ENCODE measurements around the gene SLC17A7. TPM values are rescaled to one million over a fixed set of nuclear protein-coding genes. Genes with fewer than 3 reads are reported as not detected.

Gene SLC17A7
- total and polyA plus RNA-seq, 9 of the 15 experiments (the other 6 are each of a cell fraction or from before 2014, with no cell fraction given), result 1.1 to 15.7 (median 2.4) TPM

DNA sequence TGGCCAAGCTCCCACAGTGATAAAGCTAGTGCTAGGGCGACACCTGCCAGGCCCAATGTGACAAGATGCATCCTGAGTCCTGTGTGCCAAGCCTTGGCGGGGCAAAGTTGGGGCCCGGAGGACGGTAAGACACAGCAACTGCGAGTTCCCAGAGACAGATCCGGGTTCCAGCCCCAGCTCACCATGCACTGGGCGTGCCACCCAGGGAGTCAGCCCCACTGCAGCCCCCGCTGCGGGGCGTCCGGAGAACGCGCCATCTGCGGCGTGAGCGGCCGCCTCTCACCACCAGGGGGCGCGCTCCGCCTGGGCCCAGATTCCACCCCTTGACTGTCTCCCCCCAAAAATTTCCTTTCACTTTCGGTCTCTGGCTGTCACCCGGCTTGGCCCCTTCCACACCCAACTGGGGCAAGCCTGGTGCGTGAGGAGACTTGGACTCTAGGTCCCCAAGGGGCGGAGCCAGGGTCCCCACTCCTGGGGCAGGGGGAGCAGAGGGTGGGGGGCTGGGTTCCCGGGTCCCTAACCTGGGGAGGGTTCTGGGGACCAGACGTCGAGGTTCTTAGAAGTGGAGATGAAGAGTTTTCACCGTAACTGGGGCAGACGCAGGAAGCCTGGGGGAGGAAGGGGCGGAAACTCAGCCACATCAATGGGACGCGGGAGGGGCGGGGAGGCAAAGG is 32.7 kb upstream of the SLC17A7 start, which contains the start of gene FLT3LG (continued):
- TF ChIP-seq, protein P1, sequence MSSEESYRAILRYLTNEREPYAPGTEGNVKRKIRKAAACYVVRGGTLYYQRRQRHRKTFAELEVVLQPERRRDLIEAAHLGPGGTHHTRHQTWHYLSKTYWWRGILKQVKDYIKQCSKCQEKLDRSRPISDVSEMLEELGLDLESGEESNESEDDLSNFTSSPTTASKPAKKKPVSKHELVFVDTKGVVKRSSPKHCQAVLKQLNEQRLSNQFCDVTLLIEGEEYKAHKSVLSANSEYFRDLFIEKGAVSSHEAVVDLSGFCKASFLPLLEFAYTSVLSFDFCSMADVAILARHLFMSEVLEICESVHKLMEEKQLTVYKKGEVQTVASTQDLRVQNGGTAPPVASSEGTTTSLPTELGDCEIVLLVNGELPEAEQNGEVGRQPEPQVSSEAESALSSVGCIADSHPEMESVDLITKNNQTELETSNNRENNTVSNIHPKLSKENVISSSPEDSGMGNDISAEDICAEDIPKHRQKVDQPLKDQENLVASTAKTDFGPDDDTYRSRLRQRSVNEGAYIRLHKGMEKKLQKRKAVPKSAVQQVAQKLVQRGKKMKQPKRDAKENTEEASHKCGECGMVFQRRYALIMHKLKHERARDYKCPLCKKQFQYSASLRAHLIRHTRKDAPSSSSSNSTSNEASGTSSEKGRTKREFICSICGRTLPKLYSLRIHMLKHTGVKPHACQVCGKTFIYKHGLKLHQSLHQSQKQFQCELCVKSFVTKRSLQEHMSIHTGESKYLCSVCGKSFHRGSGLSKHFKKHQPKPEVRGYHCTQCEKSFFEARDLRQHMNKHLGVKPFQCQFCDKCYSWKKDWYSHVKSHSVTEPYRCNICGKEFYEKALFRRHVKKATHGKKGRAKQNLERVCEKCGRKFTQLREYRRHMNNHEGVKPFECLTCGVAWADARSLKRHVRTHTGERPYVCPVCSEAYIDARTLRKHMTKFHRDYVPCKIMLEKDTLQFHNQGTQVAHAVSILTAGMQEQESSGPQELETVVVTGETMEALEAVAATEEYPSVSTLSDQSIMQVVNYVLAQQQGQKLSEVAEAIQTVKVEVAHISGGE (CRISPR knock-in tag; IDR thresholded peaks at IDR 0.05), result no peak
- TF ChIP-seq, protein P2, sequence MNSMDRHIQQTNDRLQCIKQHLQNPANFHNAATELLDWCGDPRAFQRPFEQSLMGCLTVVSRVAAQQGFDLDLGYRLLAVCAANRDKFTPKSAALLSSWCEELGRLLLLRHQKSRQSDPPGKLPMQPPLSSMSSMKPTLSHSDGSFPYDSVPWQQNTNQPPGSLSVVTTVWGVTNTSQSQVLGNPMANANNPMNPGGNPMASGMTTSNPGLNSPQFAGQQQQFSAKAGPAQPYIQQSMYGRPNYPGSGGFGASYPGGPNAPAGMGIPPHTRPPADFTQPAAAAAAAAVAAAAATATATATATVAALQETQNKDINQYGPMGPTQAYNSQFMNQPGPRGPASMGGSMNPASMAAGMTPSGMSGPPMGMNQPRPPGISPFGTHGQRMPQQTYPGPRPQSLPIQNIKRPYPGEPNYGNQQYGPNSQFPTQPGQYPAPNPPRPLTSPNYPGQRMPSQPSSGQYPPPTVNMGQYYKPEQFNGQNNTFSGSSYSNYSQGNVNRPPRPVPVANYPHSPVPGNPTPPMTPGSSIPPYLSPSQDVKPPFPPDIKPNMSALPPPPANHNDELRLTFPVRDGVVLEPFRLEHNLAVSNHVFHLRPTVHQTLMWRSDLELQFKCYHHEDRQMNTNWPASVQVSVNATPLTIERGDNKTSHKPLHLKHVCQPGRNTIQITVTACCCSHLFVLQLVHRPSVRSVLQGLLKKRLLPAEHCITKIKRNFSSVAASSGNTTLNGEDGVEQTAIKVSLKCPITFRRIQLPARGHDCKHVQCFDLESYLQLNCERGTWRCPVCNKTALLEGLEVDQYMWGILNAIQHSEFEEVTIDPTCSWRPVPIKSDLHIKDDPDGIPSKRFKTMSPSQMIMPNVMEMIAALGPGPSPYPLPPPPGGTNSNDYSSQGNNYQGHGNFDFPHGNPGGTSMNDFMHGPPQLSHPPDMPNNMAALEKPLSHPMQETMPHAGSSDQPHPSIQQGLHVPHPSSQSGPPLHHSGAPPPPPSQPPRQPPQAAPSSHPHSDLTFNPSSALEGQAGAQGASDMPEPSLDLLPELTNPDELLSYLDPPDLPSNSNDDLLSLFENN (IDR thresholded peaks at IDR 0.05; ENCODE audit: low read depth in 2 of 2, low read length in 2 of 2), result no peak
- TF ChIP-seq, protein P3, sequence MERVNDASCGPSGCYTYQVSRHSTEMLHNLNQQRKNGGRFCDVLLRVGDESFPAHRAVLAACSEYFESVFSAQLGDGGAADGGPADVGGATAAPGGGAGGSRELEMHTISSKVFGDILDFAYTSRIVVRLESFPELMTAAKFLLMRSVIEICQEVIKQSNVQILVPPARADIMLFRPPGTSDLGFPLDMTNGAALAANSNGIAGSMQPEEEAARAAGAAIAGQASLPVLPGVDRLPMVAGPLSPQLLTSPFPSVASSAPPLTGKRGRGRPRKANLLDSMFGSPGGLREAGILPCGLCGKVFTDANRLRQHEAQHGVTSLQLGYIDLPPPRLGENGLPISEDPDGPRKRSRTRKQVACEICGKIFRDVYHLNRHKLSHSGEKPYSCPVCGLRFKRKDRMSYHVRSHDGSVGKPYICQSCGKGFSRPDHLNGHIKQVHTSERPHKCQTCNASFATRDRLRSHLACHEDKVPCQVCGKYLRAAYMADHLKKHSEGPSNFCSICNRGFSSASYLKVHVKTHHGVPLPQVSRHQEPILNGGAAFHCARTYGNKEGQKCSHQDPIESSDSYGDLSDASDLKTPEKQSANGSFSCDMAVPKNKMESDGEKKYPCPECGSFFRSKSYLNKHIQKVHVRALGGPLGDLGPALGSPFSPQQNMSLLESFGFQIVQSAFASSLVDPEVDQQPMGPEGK (CRISPR knock-in tag; IDR thresholded peaks at IDR 0.05; ENCODE audit: borderline replicate concordance), result no peak
- TF ChIP-seq NCOA2 (IDR thresholded peaks at IDR 0.05; ENCODE audit: partially characterized antibody in 2 of 2) (no peak), ETS2 (tag; IDR thresholded peaks at IDR 0.05; ENCODE audit: borderline replicate concordance, poor library complexity, severe bottlenecking) (no peak), THRAP3 (IDR thresholded peaks at IDR 0.05; ENCODE audit: borderline replicate concordance) (no peak), GTF2F1 (IDR thresholded peaks at IDR 0.05; ENCODE audit: low read depth, low read length) (no peak), SMARCC2 (IDR thresholded peaks at IDR 0.05; ENCODE audit: low read depth) (no peak), ZNF780A (CRISPR knock-in tag; IDR thresholded peaks at IDR 0.05) (no peak), ZNF436 (CRISPR knock-in tag; IDR thresholded peaks at IDR 0.05) (no peak), POLR3G (IDR thresholded peaks at IDR 0.05; ENCODE audit: extremely low read depth, insufficient read length, insufficient replicate concordance) (no peak), RBM34 (IDR thresholded peaks at IDR 0.05; ENCODE audit: borderline replicate concordance, insufficient read depth, low read length) (no peak), PHF20 (IDR thresholded peaks at IDR 0.05; ENCODE audit: partially characterized antibody) (no peak), CCAR2 (IDR thresholded peaks at IDR 0.05; ENCODE audit: low read depth, low read length) (no peak), HNRNPH1 (optimal IDR thresholded peaks at IDR 0.05; ENCODE audit: low read depth, low read length) (no peak)
- TF ChIP-seq, protein P4, sequence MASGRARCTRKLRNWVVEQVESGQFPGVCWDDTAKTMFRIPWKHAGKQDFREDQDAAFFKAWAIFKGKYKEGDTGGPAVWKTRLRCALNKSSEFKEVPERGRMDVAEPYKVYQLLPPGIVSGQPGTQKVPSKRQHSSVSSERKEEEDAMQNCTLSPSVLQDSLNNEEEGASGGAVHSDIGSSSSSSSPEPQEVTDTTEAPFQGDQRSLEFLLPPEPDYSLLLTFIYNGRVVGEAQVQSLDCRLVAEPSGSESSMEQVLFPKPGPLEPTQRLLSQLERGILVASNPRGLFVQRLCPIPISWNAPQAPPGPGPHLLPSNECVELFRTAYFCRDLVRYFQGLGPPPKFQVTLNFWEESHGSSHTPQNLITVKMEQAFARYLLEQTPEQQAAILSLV (tag; IDR thresholded peaks at IDR 0.05), result no peak
